Inflammatory macrophage treated with lipopolysaccharide for 1 hour (primary cell): Measurements from ENCODE around the gene ZNF362.

ENCODE experiments used
- DNase-seq, 2 donors: peaks; one replicate each; pipeline ENCODE4 v3.0.0-alpha.2; 2020 to 2022

Gene ZNF362

GRCh38 chr1:33330361-33330890, 74.1 kb downstream of the ZNF362 start:
- DNase-seq, result no peak

GRCh38 chr1:33330906-33331305, 74.6 kb downstream of the ZNF362 start:
- DNase-seq, result no peak

GRCh38 chr1:33331444-33332356, 75.4 kb downstream of the ZNF362 start:
- DNase-seq, result no peak

DNA sequence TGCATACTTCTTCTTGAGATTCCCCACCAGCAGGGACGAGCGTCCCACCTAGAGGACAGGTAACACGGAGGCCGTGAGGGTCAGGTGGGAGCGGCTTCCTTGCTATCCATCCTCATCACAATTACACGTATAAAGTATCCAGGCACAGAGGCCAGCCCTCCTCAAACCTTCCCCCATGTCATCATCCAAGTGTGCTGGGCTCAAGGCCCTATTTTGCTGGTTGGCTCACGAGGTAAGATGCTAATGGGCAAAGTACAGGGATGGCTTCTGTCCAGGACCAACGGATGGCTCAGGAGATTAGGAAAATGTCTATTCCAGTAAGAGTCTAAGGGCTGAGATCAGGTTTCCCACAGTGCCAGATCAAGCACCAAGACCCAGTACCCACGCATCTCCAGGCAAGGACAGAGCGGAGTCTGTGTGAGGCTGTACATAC, 76.1 kb downstream of the ZNF362 start:
- no peak for DNase-seq

- DNase-seq, result no peak
These were observed 76.6 kb downstream of the ZNF362 start for GRCh38 chr1:33332881-33333280.

DNA sequence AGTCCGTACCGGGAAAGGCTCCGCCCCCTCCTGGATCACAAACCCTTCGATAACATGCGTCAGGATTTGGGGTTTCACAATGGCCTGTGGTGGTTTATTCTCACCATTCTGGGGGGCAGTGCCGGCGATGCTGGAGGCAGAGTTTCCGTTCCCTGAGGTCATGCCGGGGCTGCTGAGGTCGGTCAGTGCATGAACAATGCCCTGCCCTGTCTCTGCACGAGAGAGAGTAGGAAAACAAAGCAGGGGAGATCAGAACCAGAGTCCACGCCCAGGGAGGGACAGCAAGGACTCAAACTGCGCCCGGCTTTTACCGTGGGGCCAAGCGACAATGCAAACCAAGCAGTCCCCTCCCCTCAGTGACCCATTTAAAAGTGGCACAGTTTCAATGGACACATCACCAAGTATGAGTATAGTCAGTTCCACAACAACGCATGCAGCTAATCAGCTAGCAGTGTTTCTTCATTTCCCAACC, 77.8 kb downstream of the ZNF362 start:
- peak in 1 of 2 donors; percentile 30 for DNase-seq

DNA sequence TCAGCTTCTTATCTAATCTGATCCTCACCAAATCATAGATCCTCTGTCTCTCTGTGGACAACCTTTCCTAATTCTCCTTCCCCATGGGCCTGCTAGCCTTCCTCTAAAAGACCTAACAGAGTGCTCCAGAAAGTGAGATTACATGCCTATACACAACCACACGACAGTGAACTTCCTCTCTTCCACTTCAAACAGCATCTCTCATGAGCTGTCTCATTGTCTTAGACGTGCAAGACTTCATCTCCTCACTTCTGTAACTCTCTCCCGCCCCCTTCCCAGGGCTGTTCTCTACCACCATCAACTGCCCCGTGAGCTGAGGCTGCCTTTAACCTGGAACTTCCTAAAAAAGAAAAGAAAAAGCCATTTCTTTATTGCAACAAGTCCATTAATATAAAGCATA, 78.7 kb downstream of the ZNF362 start:
- peak; percentile 52 to 63 for DNase-seq

DNA sequence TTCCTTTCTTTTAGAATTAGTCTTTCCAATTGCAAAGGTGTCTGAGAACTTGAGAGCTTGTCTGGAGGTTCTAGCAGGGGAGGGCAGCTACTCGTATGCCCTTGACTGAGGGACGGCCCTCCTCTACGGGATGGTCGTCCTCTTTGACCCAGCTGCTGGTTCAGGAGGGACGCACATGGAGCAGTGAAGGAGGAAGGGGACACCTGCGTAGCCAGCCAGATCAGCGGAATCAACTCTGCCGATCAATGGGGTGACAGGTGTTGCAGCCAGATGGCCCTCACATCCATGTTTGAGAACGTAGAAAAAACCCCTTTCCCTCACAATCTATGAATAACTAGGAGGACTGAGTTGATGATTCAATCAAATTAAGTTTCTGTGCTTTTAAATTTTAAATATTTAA, 80.3 kb downstream of the ZNF362 start:
- no peak for DNase-seq

DNA sequence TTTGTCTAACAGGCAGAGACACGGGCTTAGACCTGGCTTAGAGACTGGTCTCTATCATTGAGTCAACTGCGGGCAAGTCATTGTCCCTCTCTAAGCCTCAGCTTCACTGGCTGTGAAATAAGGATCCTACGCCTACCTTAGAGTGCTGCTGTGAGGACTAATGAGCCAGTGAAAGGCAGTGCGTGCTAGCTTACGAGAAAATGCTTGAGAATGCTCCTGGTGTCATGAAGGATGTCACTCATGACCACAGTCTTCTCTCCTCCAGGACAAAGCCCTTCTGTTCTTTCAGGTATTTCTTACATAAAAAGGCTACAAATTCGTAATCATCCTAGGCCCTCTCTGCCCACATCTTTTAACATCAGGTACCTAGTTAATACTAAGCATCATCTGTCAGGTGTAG, 81.1 kb downstream of the ZNF362 start:
- no peak for DNase-seq

- DNase-seq, result no peak
These were observed 81.8 kb downstream of the ZNF362 start for GRCh38 chr1:33338048-33338439.

DNA sequence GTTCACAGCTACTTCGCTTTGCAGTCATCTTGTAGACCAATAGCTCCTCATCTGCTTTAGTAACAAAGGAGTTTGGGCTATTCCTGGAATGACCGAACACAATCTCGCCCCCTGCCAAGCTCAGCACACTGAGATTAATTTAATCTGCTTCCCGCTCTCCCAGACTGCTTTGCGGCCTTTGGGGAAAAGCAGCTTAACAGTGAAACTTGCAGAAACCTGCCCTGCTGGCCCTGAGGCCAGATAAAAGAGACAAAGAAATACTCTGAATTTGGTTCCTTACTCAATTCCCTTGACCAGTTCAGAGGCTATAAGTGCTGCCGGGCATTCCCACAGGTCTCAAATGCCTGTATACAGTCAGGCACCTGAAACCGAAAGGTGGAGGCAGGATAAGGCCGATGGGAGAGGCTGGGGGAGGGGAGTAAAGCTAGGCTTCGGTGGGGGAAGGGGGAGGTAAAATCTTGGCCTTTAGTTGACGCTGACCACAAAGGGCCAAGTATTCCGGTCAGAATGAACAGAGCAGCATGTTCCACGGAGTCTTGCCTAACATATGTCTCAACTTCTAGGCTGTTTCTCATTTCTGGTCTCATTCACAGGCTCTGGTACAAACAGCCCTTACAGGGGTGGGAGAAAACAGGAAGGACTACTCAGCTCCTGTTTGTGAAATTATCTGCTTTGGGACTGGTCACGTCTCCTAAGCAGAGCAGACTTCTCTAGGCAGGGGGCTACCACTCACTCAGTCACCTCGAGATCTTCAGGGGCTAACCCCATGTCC, 82.3 kb downstream of the ZNF362 start:
- peak; percentile 86 to 89 for DNase-seq

DNA sequence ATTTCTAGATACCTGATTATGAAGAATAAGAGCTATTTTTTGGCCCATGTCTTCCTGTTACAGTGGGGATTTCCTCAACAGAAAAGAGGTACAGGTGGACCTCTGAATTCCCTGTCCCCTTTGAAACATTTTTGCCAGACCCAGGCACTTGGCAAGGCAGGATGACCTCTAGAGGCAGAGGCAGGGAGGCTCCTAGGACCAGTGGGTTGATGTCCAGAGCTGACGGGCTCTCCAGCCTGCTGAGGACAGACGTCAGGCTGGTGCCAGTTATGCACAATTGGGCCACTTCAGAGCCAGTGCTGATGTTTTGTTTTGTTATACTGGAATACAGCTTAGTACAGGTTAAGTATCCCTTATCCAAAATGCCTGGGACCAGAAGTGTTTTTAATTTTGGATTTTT, 83.1 kb downstream of the ZNF362 start:
- no peak for DNase-seq

DNA sequence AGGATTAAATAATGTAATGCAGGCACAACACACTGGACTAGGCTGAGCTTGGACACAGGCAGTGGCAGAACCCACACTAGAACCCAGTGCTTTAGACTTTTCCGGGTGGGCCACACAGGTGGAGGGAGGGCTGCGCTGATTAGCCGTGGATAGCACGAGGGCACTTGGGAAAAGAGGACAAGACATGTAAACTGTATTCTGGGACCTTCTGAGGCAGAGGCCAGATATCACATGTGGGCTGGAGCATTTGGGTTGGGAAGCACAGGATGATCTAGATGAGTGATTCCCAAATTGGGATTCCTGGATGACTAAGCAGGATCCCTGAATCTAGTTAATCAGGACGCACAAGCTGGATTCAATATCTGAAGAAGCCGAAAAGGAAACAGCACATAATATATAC, 84.9 kb downstream of the ZNF362 start:
- no peak for DNase-seq

GRCh38 chr1:33342041-33342723, 85.9 kb downstream of the ZNF362 start:
- DNase-seq, result no peak

GRCh38 chr1:33343539-33343938, 87.2 kb downstream of the ZNF362 start:
- no peak for DNase-seq

DNA sequence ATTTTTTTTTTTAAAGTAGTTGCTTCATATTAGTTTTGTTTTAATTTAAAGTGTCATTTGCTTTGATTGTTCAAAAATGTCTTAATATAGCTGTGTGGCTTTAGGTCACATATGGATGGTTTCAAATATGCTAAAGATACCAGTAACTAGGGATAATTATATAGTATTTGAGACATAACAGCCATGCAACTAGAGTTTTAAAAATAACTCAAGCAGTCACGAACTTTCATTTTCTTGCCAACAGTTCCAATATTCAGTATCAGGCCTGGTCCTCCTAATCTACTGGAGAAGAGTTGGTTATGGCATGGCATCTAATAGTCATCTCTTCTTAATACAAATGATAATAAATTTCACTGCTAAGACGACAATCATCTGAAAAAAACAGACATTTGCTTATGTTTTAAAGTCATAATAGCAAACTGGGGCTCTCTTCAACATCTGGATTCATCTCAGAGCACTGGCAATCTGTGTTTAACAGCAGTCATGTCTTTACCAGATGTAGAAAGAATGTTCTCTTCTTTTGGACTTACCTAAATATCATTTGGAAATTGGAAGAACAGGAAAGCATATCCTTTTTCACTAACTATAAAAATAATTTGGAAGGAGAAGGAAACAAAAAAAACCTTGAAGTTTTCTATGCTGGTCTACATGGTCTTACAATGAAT, 88.7 kb downstream of the ZNF362 start:
- no peak for DNase-seq

DNA sequence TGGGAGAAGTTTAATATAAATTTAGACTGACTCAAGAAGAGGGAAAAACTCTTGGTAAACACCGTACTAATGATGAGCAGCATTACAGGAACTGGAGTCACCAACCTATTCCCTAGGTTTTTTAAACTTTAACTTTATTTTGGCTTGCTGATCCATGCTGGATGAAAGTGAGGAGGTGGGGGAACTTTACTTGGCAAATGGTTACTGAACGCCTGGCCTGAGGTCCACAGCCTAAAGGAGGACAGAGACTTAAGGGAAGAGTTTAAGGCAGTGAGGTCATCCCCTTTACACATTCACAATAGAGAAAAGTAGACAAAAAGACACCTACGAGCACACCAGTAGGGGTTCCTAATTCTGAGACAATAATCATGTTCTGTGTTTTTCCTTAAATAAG, 90.2 kb downstream of the ZNF362 start:
- peak; percentile 23 to 53 for DNase-seq

DNA sequence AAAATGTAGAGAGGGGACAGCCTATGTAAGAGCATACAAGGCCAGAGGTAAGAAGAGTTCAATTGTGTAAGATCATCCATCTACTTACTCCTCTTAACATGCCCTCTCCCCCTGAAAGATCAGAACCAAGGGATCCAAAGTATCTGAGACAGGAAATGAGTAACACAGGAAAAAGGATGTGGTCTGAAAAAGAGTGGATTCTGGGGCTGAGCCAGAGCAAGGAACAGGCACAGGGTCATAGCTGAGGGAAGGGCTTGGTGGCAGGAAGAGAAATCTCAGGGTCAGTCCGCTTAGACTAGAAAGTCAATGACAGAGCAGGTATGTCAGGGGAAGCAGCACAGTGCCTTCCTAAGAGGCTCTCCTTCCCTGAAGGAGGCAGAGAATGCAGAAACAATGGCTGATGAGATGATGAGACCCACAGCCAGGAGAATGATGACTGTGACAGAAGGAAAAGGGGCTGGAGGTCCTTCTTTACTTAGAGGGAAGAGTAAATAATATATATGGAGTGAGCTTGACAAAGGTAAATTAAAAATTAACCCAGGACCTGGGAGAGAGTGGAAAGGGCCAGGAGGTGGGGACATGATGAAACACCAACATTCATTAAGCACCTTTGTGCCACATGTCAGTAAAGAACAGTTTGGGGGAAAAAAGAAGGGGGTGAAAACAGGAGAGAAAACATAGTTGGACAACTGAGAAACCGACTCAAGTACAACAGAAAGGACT, 90.8 kb downstream of the ZNF362 start:
- DNase-seq, result peak in 1 of 2 donors; percentile 31

- no peak for DNase-seq
These were observed 91.3 kb downstream of the ZNF362 start for GRCh38 chr1:33347650-33347992.

DNA sequence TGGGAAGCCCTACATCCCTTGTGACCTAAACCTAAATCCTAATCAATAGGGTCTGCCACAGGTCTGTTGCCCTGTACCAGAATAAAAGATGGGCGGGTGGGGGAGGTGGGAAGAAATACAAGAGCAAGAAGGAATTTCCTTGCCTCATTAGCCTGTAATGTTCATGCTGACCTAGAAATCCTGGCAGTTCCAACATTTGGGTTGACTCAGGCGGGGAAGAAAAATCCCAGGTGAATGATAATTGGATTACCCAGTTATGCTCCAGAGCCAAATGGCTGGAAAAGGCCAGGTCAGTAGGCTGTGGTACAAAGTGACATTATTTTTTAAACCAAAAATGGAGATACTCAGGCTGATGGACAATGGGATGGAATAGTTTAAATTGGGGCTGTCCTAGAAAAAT, 91.9 kb downstream of the ZNF362 start:
- no peak for DNase-seq

GRCh38 chr1:33348676-33349080, 92.4 kb downstream of the ZNF362 start:
- DNase-seq, result peak in 1 of 2 donors; percentile 43
